HepG2 (cell line): Measurements from ENCODE around the gene TMX1. TPM values are rescaled to one million over a fixed set of nuclear protein-coding genes. Genes with fewer than 3 reads are reported as not detected.

Experiments
- ATAC-seq: fragments of 200-7000 bp; cut with Tn5 transposase; 3 replicates; pipeline ENCODE4 v1.9.1; 2020; ENCODE audit warnings: mild to moderate bottlenecking, moderate library complexity
- BruUV-seq: library from RNA; stranded (reverse); fragments of 400-500 nt; replicated peaks from 2 replicates; lab custom pipeline; 2021; lab: Mats Ljungman, UMichigan
- CTCF ChIA-PET: fragments of 300-600 bp; formaldehyde crosslinking; extraction: SDS; loops from one replicate; lab custom pipeline; 2021; ENCODE audit warnings: low total read pairs, inconsistent platforms, low intra/inter-chr PET ratio; lab: Yijun Ruan, JAX
- POLR2A ChIA-PET: fragments of 350-600 bp; sonication (Branson Sonifier 250); formaldehyde crosslinking; loops from one replicate; lab custom pipeline; 2020; ENCODE audit warnings: antibody characterized with exemption, inconsistent platforms; lab: Yijun Ruan, JAX
- DNase-seq: peaks from one replicate; pipeline ENCODE4 v3.0.0-alpha.2; 2015; ENCODE audit warnings: low spot score
- FAIRE-seq: peaks from 3 replicates; lab custom pipeline; 2011; peaks lifted over from hg19 to GRCh38; lab: Jason Lieb, UNC
- H2AFZ ChIP-seq: one replicate; pipeline ENCODE4 v1.6.1; 2011; ENCODE audit warnings: low read length, inconsistent platforms
- H3K27ac ChIP-seq: fragments of 300-600 bp; 3 replicates; pipeline ENCODE4 v1.8.0; 2011; ENCODE audit warnings: mixed run types, mild to moderate bottlenecking, mixed read lengths, low read length, inconsistent platforms; ENCODE audit not compliant: insufficient read depth; ENCODE audit errors: extremely low read length
- H3K27me3 ChIP-seq, 2 experiments: fragments of 200-600 bp in 1 of 2; 2 replicates in 1 of 2; 3 replicates in 1 of 2; pipeline versions ENCODE4 v1.6.0 to v1.8.0; 2011; ENCODE audit warnings: low read length in 2 of 2, mild to moderate bottlenecking in 2 of 2, moderate library complexity in 2 of 2, inconsistent platforms in 1 of 2; ENCODE audit not compliant: insufficient read depth in 2 of 2, control insufficient read depth in 1 of 2
- H3K36me3 ChIP-seq, 2 experiments: fragments of 200-600 bp in 1 of 2; replicated peaks in 1 of 2; 2 replicates in 1 of 2; 3 replicates in 1 of 2; pipeline versions ENCODE4 v1.5.1 to v1.8.0; 2011; ENCODE audit warnings: low read length in 2 of 2, inconsistent platforms in 1 of 2; ENCODE audit not compliant: insufficient read depth in 2 of 2, control insufficient read depth in 1 of 2
- H3K4me1 ChIP-seq: 2 replicates; pipeline ENCODE4 v1.5.1; 2012; ENCODE audit warnings: low read length, inconsistent platforms; ENCODE audit not compliant: insufficient read depth
- H3K4me2 ChIP-seq: 2 replicates; pipeline ENCODE4 v1.6.0; 2011; ENCODE audit warnings: low read depth, low read length, inconsistent platforms
- H3K4me3 ChIP-seq, 3 experiments: fragments of 200-600 bp in 1 of 3; sonication (generic), shearing (Covaris generic) in 1 of 3; replicated peaks in 1 of 3; 2 replicates each; pipeline ENCODE4 v1.5.1; 2011 to 2016; ENCODE audit warnings: low read length in 3 of 3, inconsistent platforms in 2 of 3, low read depth in 2 of 3, mild to moderate bottlenecking in 2 of 3, control low read depth in 1 of 3, mixed read lengths in 1 of 3; ENCODE audit not compliant: insufficient read depth in 1 of 3
- H3K79me2 ChIP-seq: one replicate; pipeline ENCODE4 v1.6.1; 2011; ENCODE audit warnings: low read length, inconsistent platforms; ENCODE audit not compliant: insufficient read depth
- H3K9ac ChIP-seq: 2 replicates; pipeline ENCODE4 v1.6.0; 2011; ENCODE audit warnings: mild to moderate bottlenecking, low read depth, low read length, inconsistent platforms; ENCODE audit not compliant: insufficient read depth
- H3K9me3 ChIP-seq: 2 replicates; pipeline ENCODE4 v1.5.1; 2012; ENCODE audit warnings: mild to moderate bottlenecking, low read length
- H4K20me1 ChIP-seq: 2 replicates; pipeline ENCODE4 v1.6.0; 2011; ENCODE audit warnings: inconsistent platforms, mild to moderate bottlenecking, low read length, moderate library complexity; ENCODE audit not compliant: insufficient read depth
- CENPT ChIP-seq: sonication (generic); formaldehyde crosslinking; IDR thresholded peaks from 2 replicates; pipeline ENCODE4 v1.8.0; 2022; ENCODE audit warnings: low read depth, mild to moderate bottlenecking, moderate library complexity, missing genetic modification reagents
- E2F2 ChIP-seq: sonication (generic); formaldehyde crosslinking; IDR thresholded peaks from 2 replicates; pipeline ENCODE4 v1.4.0; 2020; ENCODE audit warnings: missing genetic modification reagents, borderline replicate concordance
- HMGXB4 ChIP-seq, 2 experiments: sonication (generic) in 1 of 2; formaldehyde crosslinking in 1 of 2; IDR thresholded peaks; 2 replicates each; pipeline versions ENCODE4 v1.4.0 to v1.6.1; 2018 to 2020; ENCODE audit warnings: missing genetic modification reagents in 2 of 2, borderline replicate concordance in 1 of 2, low read depth in 1 of 2, mild to moderate bottlenecking in 1 of 2, missing biosample characterization in 1 of 2
- HOXA5 ChIP-seq: sonication (generic); formaldehyde crosslinking; IDR thresholded peaks from 2 replicates; pipeline ENCODE4 v1.4.0; 2020; ENCODE audit warnings: missing genetic modification reagents
- KAT2B ChIP-seq: fragments of 150-350 bp; IDR thresholded peaks from 2 replicates; pipeline ENCODE4 v1.6.1; 2014; ENCODE audit warnings: low read depth, low read length, borderline replicate concordance
- KDM6A ChIP-seq: IDR thresholded peaks from 2 replicates; pipeline ENCODE4 v1.6.1; 2016; ENCODE audit warnings: low read depth
- KMT2B ChIP-seq: IDR thresholded peaks from 2 replicates; pipeline ENCODE4 v1.6.1; 2016; ENCODE audit warnings: missing genetic modification reagents, missing compliant biosample characterization
- MXD1 ChIP-seq: sonication (generic); formaldehyde crosslinking; IDR thresholded peaks from 2 replicates; pipeline ENCODE4 v1.4.0; 2020; ENCODE audit warnings: mild to moderate bottlenecking, missing genetic modification reagents
- TCF7L2 ChIP-seq: IDR thresholded peaks from 2 replicates; pipeline ENCODE4 v1.6.1; 2011; ENCODE audit warnings: mild to moderate bottlenecking, low read depth, low read length, moderate library complexity
- ZNF232 ChIP-seq: sonication (generic); formaldehyde crosslinking; IDR thresholded peaks from 2 replicates; pipeline ENCODE4 v1.4.0; 2020; ENCODE audit warnings: missing genetic modification reagents, borderline replicate concordance
- ZNF253 ChIP-seq: sonication (generic); formaldehyde crosslinking; IDR thresholded peaks from 2 replicates; pipeline ENCODE4 v1.8.0; 2022; ENCODE audit warnings: mild to moderate bottlenecking, missing genetic modification reagents, borderline replicate concordance
- ZNF597 ChIP-seq: sonication (generic); formaldehyde crosslinking; IDR thresholded peaks from 2 replicates; pipeline ENCODE4 v1.5.0; 2020; ENCODE audit warnings: missing genetic modification reagents
- ZNF644 ChIP-seq: IDR thresholded peaks from 2 replicates; pipeline ENCODE4 v1.6.1; 2016; ENCODE audit warnings: low read depth
- ZNF660 ChIP-seq: sonication (generic); formaldehyde crosslinking; IDR thresholded peaks from 2 replicates; pipeline ENCODE4 v1.5.1; 2020; ENCODE audit warnings: mild to moderate bottlenecking, low read depth, missing genetic modification reagents, borderline replicate concordance
- ZNF709 ChIP-seq: sonication (generic); formaldehyde crosslinking; IDR thresholded peaks from 2 replicates; pipeline ENCODE4 v1.5.0; 2020; ENCODE audit warnings: mild to moderate bottlenecking, missing genetic modification reagents
- ZNF782 ChIP-seq: sonication (generic); formaldehyde crosslinking; IDR thresholded peaks from 2 replicates; pipeline ENCODE4 v1.4.0; 2020; ENCODE audit warnings: missing genetic modification reagents, mild to moderate bottlenecking, borderline replicate concordance
- WGBS: methylation state at CpG from one replicate; pipeline ENCODE4 v1.1.6; 2017; ENCODE audit warnings: low lambda C conversion rate; 5-methylcytosine and 5-hydroxymethylcytosine counted together
- in situ Hi-C: cut with HindIII; loops from 2 replicates; pipeline ENCODE4 v1.10.0; 2017; ENCODE audit warnings: low pct_unique_long_range_greater_than_20kb; ENCODE audit not compliant: extremely low pct_ligation_motif_present
- intact Hi-C: fragments of 100-400 bp; cut with micrococcal nuclease; formaldehyde crosslinking; loops from one replicate; pipeline ENCODE4 v1.10.0; 2022; ENCODE audit not compliant: unreplicated experiment
- polyA plus RNA-seq, 8 experiments: library from polyadenylated mRNA; depleted of rRNA in 3 of 8; stranded (reverse) in 7 of 8; unstranded in 1 of 8; fragments of >200 nt; fragmentation: Illumina TruSeq in 4 of 8; extraction: Trizol in 4 of 8; gene quantifications; 2 replicates each; pipeline versions ENCODE4 v1.2.1 to v1.2.3, GENCODE V29; 2011 to 2016; ENCODE audit warnings: low read depth in 4 of 8, missing spikeins in 1 of 8, mixed read lengths in 1 of 8; ENCODE audit not compliant: insufficient read depth in 1 of 8
- total RNA-seq, 5 experiments: library from RNA; depleted of rRNA; stranded (reverse); fragments of >200 nt; fragmentation: Illumina TruSeq; extraction: Trizol; gene quantifications; 2 replicates each; pipeline ENCODE4 v1.2.3, GENCODE V29; 2016; ENCODE audit warnings: low read depth in 1 of 5

The TMX1 gene
- total and polyA plus RNA-seq, 2 of the 13 experiments (the other 11 are each of a cell fraction or from before 2014, with no cell fraction given), result 23.0 to 56.8 TPM

GRCh38 chr14:51205486-51205885 lies 34.6 kb upstream of the TMX1 start (continued):
- TF ChIP-seq KDM6A (CRISPR knock-in tag), result no peak
- TF ChIP-seq ZNF253 (CRISPR knock-in tag), result no peak
- no peak for TF ChIP-seq ZNF782 (CRISPR knock-in tag)
- TF ChIP-seq HOXA5 (CRISPR knock-in tag), result no peak
- TF ChIP-seq ZNF644, result no peak
- no peak for TF ChIP-seq ZNF709

GRCh38 chr14:51206462-51206861 lies 33.6 kb upstream of the TMX1 start:
- CTCF ChIA-PET, result no interaction called here

More at GRCh38 chr14:51206462-51206861, 33.6 kb upstream of the TMX1 start:
- H3K27me3 ChIP-seq, result no peaks in the 10 kb centered on the region
- no peaks in the 10 kb centered on the region for H3K36me3 ChIP-seq
- in situ Hi-C loops (no loop called here), intact Hi-C loops (no loop called here)
- no peak overlapping the region for H3K27ac ChIP-seq
- no TSS peak for BruUV-seq
- FAIRE-seq (no peak), ATAC-seq (no peak)
- no peak overlapping the region for H3K4me3 ChIP-seq
- POLR2A ChIA-PET, result no interaction called here
- no peak overlapping the region for H3K4me2 ChIP-seq
- H2AFZ ChIP-seq, result no peak overlapping the region
- WGBS, result 0% methylated on average over 1 of the region's 1 CpG
- no peaks in the 10 kb centered on the region for H3K4me1 ChIP-seq
- TF ChIP-seq ZNF660 (CRISPR knock-in tag) (no peak), KMT2B (CRISPR knock-in tag) (no peak), CENPT (no peak), ZNF597 (no peak), ZNF232 (no peak), HMGXB4 (CRISPR knock-in tag; IDR thresholded peaks at IDR 0.05; ENCODE audit: borderline replicate concordance in 1 of 2, low read depth in 1 of 2) (no peak), E2F2 (CRISPR knock-in tag) (no peak), MXD1 (CRISPR knock-in tag) (no peak), TCF7L2 (no peak), KAT2B (no peak)
- TF ChIP-seq, all 625 proteins: peak for 0
- DNase-seq, result no peak
- no peaks in the 10 kb centered on the region for H4K20me1 ChIP-seq
- H3K79me2 ChIP-seq, result no peaks in the 10 kb centered on the region
- no peak overlapping the region for H3K9ac ChIP-seq
- H3K9me3 ChIP-seq, result no peaks in the 10 kb centered on the region
